Brain microvascular endothelial cell (primary cell): ENCODE measurements around the gene CEP57.
"Not testable (repeated sequence)": the region's sequence is repeated elsewhere in the genome, so short reads cannot be mapped to it uniquely, and the experiment has no call there.

Source experiments
- DNase-seq: peaks from one replicate; pipeline ENCODE4 v3.0.0-alpha.2; 2020
- H3K27ac ChIP-seq: fragments of 250-450 bp; sonication (Bioruptor Pico); 2 replicates; pipeline ENCODE4 v1.5.1; 2020; ENCODE audit warnings: mild to moderate bottlenecking, moderate library complexity
- H3K27me3 ChIP-seq: fragments of 250-450 bp; sonication (Bioruptor Pico); replicated peaks from 2 replicates; pipeline ENCODE4 v1.5.1; 2020; ENCODE audit warnings: mild to moderate bottlenecking
- H3K36me3 ChIP-seq: fragments of 250-450 bp; sonication (Bioruptor Pico); replicated peaks from 2 replicates; pipeline ENCODE4 v1.5.1; 2020; ENCODE audit warnings: mild to moderate bottlenecking
- H3K4me3 ChIP-seq: 2 replicates; pipeline ENCODE4 v1.5.1; 2011; ENCODE audit warnings: low read depth, mild to moderate bottlenecking, control low read depth, low read length, moderate library complexity
- in situ Hi-C: cut with HindIII; loops from 2 replicates; pipeline ENCODE4 v1.10.0; 2017; ENCODE audit warnings: low sequenced_read_pairs, low pct_ligation_motif_present
- TF ChIP-seq, protein P1 (sequence below): IDR thresholded peaks from 2 replicates; pipeline ENCODE4 v1.5.1; 2011; ENCODE audit warnings: low read depth, mild to moderate bottlenecking, moderate library complexity, low read length, control low read depth, inconsistent platforms; ENCODE audit errors: missing control alignments

Gene CEP57

GRCh38 chr11:95863486-95864140, 73.3 kb downstream of the CEP57 start:
- TF ChIP-seq, protein P1, sequence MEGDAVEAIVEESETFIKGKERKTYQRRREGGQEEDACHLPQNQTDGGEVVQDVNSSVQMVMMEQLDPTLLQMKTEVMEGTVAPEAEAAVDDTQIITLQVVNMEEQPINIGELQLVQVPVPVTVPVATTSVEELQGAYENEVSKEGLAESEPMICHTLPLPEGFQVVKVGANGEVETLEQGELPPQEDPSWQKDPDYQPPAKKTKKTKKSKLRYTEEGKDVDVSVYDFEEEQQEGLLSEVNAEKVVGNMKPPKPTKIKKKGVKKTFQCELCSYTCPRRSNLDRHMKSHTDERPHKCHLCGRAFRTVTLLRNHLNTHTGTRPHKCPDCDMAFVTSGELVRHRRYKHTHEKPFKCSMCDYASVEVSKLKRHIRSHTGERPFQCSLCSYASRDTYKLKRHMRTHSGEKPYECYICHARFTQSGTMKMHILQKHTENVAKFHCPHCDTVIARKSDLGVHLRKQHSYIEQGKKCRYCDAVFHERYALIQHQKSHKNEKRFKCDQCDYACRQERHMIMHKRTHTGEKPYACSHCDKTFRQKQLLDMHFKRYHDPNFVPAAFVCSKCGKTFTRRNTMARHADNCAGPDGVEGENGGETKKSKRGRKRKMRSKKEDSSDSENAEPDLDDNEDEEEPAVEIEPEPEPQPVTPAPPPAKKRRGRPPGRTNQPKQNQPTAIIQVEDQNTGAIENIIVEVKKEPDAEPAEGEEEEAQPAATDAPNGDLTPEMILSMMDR: no peak
- peak; percentile 50 for DNase-seq
- H3K27ac ChIP-seq: peak overlapping the region; percentile 91
- peaks cover 3% of the 10 kb centered on the region for H3K36me3 ChIP-seq
- no peaks in the 10 kb centered on the region for H3K27me3 ChIP-seq
- H3K4me3 ChIP-seq: no peak overlapping the region
- in situ Hi-C loops: no loop called here

- no peak overlapping the region for H3K4me3 ChIP-seq
- no peaks in the 10 kb centered on the region for H3K27me3 ChIP-seq
- in situ Hi-C loops: no loop called here
- DNase-seq: no peak
- peaks cover 3% of the 10 kb centered on the region for H3K36me3 ChIP-seq
- no peak overlapping the region for H3K27ac ChIP-seq
- TF ChIP-seq, protein P1: no peak
Observed at GRCh38 chr11:95867105-95867504, 76.8 kb downstream of the CEP57 start.

GRCh38 chr11:95870877-95871276, 80.6 kb downstream of the CEP57 start:
- H3K4me3 ChIP-seq, DNase-seq, H3K36me3 ChIP-seq, H3K27ac ChIP-seq, H3K27me3 ChIP-seq, in situ Hi-C loops: not testable (repeated sequence)

DNA sequence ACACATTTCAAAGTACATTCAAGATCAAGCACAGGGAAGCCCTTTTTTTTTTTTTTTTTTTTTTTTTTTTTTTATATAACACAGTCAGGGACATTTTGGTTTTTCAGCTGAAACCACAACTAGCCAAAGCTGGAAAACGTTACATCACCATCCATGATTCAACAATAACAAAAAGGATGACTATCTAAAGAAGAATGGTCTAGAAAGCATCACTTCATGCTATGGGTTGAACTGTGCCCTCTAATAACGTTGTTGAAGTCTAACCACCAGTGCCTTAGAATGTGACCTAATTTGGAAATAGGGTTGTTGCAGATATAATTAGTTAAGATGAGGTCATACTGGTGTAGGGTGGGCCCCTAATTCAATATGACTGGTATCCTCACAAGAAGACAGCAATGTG, 87.0 kb downstream of the CEP57 start:
- Histone ChIP-seq H3K36me3 (peaks cover 3% of the 10 kb centered on the region), H3K27me3 (no peaks in the 10 kb centered on the region), H3K4me3 (no peak overlapping the region), H3K27ac (peak overlapping the region; percentile 85)
- peak; percentile 94 for DNase-seq
- in situ Hi-C loops: no loop called here
- TF ChIP-seq, protein P1: no peak
